Right lobe of liver (tissue), 6 donors: ENCODE data around the gene ACOT4. TPM values are rescaled to one million over a fixed set of nuclear protein-coding genes. Genes with fewer than 3 reads are reported as not detected.
"Not testable (repeated sequence)": the region's sequence is repeated elsewhere in the genome, so short reads cannot be mapped to it uniquely, and the experiment has no call there.

Experiments
- ATAC-seq, 4 donors: fragments of 200-7000 bp; cut with Tn5 transposase; one replicate each; pipeline ENCODE4 v1.9.1; 2020; ENCODE audit warnings: mild to moderate bottlenecking in 4 of 4, moderate library complexity in 4 of 4
- DNase-seq, 3 donors: peaks; one replicate each; pipeline ENCODE4 v3.0.0-alpha.2; 2020
- H3K27ac ChIP-seq, 3 donors: fragments of 200-600 bp; one replicate each; pipeline ENCODE4 v1.8.0; 2022
- H3K27me3 ChIP-seq, 2 donors: fragments of 200-600 bp; one replicate each; pipeline ENCODE4 v1.8.0; 2022
- H3K36me3 ChIP-seq, 4 donors: fragments of 200-600 bp; sonication (generic) in 1 of 4; one replicate each; pipeline versions ENCODE4 v1.5.1 to v1.8.0; 2017 to 2022; ENCODE audit warnings: control low read depth in 1 of 4
- H3K4me1 ChIP-seq, 4 donors: fragments of 200-600 bp; sonication (generic) in 1 of 4; one replicate each; pipeline versions ENCODE4 v1.5.1 to v1.8.0; 2017 to 2022; ENCODE audit warnings: control low read depth in 1 of 4
- H3K4me3 ChIP-seq, 3 donors: fragments of 200-600 bp; one replicate each; pipeline ENCODE4 v1.8.0; 2022
- H3K9me3 ChIP-seq, 4 donors: fragments of 200-600 bp; sonication (generic) in 1 of 4; one replicate each; pipeline versions ENCODE4 v1.5.1 to v1.8.0; 2017 to 2022; ENCODE audit warnings: control low read depth in 1 of 4
- POLR2A ChIP-seq: fragments of 450-650 bp; IDR thresholded peaks from one replicate; pipeline ENCODE4 v1.6.1; 2017; ENCODE audit warnings: antibody characterized with exemption, mild to moderate bottlenecking
- WGBS: methylation state at CpG from one replicate; pipeline ENCODE4 v1.1.6; 2018; ENCODE audit warnings: low coverage, low lambda C conversion rate; ENCODE audit not compliant: insufficient coverage; ENCODE audit errors: missing lambda C conversion rate; 5-methylcytosine and 5-hydroxymethylcytosine counted together
- intact Hi-C, 2 donors: fragments of 100-400 bp; cut with DNase I; formaldehyde crosslinking; loops; one replicate each; pipeline versions ENCODE4 v1.11.2 to v1.14.1; 2022
- total RNA-seq, 6 experiments: library from RNA; depleted of rRNA in 2 of 6; stranded (reverse); fragments of >200 nt in 2 of 6; fragmentation: NEBNext Ultra II Directional in 3 of 6; extraction: Animal tissue kit (Norgen Biotek cat#: 25700) in 3 of 6; gene quantifications; one replicate each; pipeline versions ENCODE4 v1.1.0 to v1.2.4, GENCODE V29; 2016 to 2023
- TF ChIP-seq, protein P1 (sequence below), 4 donors: fragments of 200-600 bp in 3 of 4; fragments of 450-650 bp in 1 of 4; IDR thresholded peaks; one replicate each; pipeline versions ENCODE4 v1.5.1 to v1.8.0; 2016 to 2022; ENCODE audit warnings: antibody characterized with exemption in 4 of 4, mild to moderate bottlenecking in 2 of 4
- donor health status: DM: no; HTN: yes; CAD: no.
- donor health status: DM: no; HTN: no; CAD: no.
- donor health status: DM: no; HTN: no; CAD: no.
- donor health status: DM: no; HTN: yes; CAD: no.
- donor health status: DM: no; HTN: yes; CAD: no.

ACOT4 gene
- total RNA-seq, 6 experiments from 2014 or later, result 6.2 to 14.4 (median 9.3) TPM

DNA sequence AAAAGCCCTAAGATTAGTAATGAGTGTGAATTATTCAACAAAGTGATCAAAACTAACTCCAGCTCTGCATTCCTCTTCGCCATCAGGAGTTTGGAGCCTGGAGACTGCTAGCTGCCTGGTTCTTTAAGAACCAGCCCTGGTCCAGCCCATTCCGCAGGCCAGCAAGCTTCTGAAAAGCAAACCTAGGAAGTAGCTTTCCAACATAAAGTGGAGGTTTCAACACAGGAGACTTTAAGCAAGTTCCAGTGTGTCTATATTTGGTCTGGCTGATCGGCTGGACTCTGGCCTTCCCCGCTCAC is 22.8 kb upstream of the ACOT4 start:
- DNase-seq, H3K27me3 ChIP-seq, H3K36me3 ChIP-seq, intact Hi-C loops, ATAC-seq, H3K9me3 ChIP-seq: not testable (repeated sequence)
- WGBS, result 3% methylated on average over 4 of the region's 4 CpGs
- peak; percentile 89 for TF ChIP-seq POLR2A
- Histone ChIP-seq H3K27ac (peak overlapping the region; percentile 80 to 98 (median 96)), H3K4me3 (peak overlapping the region; percentile 60 to 69 (median 67)), H3K4me1 (peaks cover 0 to 13% (median 0%) of the 10 kb centered on the region in 4 donors)

DNA sequence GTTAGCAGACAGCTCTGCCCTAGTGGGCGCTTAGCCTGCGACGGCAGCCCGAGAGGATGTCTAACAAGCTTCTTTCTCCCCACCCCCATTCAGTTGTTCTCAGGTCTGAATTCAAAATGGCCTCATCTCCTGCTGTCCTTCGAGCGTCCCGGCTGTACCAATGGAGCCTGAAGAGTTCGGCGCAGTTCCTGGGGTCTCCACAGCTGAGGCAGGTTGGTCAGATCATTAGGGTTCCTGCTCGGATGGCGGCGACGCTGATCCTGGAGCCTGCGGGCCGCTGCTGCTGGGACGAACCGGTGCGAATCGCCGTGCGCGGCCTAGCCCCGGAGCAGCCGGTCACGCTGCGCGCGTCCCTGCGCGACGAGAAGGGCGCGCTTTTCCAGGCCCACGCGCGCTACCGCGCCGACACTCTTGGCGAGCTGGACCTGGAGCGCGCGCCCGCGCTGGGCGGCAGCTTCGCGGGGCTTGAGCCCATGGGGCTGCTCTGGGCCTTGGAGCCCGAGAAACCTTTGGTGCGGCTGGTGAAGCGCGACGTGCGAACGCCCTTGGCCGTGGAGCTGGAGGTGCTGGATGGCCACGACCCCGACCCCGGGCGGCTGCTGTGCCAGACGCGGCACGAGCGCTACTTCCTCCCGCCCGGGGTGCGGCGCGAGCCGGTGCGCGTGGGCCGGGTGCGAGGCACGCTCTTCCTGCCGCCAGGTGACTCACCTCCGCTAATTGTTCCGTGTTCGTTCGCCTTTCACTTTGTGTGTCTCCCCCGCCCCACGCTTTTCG is 22.3 kb upstream of the ACOT4 start, which contains the start of gene ACOT2:
Gene ACOT2 (plus strand): TSS at position 29 of the 774 bp plus-strand sequence. CDS start 28 bp downstream, at position 57.
- Histone ChIP-seq H3K4me1 (peaks cover 0 to 13% (median 0%) of the 10 kb centered on the region in 4 donors), H3K4me3 (peak within 1 kb of the TSS; percentile 60 to 69 (median 67)), H3K27ac (peak within 1 kb of the TSS; percentile 80 to 98 (median 98))
- peak; percentile 91 to 96 (median 96) for DNase-seq
- 0% methylated on average over 17 of the region's 83 CpGs for WGBS
- TF ChIP-seq POLR2A, result peak; percentile 62
- TF ChIP-seq, protein P1, sequence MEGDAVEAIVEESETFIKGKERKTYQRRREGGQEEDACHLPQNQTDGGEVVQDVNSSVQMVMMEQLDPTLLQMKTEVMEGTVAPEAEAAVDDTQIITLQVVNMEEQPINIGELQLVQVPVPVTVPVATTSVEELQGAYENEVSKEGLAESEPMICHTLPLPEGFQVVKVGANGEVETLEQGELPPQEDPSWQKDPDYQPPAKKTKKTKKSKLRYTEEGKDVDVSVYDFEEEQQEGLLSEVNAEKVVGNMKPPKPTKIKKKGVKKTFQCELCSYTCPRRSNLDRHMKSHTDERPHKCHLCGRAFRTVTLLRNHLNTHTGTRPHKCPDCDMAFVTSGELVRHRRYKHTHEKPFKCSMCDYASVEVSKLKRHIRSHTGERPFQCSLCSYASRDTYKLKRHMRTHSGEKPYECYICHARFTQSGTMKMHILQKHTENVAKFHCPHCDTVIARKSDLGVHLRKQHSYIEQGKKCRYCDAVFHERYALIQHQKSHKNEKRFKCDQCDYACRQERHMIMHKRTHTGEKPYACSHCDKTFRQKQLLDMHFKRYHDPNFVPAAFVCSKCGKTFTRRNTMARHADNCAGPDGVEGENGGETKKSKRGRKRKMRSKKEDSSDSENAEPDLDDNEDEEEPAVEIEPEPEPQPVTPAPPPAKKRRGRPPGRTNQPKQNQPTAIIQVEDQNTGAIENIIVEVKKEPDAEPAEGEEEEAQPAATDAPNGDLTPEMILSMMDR (IDR thresholded peaks at IDR 0.05), result peak in 2 of 4 donors; percentile 7 to 25
- intact Hi-C loops, H3K27me3 ChIP-seq, H3K9me3 ChIP-seq, H3K36me3 ChIP-seq: not testable (repeated sequence)
- ATAC-seq, result peak; percentile 79 to 92 (median 85)

DNA sequence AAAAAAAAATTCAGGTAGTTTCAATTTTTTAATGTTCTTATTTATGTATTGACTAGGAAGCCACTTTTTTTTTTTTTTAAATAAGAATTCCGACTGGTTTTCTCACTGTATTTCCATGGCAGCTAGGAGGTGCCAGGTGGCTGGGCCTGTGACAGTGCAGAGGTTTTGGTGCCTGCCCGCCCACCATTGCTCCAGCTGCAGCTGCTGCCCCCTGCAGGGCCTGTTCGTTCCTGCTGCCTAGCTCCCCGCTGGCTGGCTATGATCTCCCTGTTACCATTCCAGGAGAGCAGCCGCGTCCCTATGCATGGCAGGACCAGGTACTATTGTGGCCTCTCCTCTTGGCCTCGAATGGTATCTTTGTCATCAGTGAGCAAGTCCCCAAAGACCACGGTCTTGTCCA is 20.8 kb upstream of the ACOT4 start:
- ATAC-seq, result peak; percentile 74 to 84 (median 78)
- H3K27me3 ChIP-seq, intact Hi-C loops, H3K9me3 ChIP-seq, H3K36me3 ChIP-seq: not testable (repeated sequence)
- DNase-seq, result peak; percentile 66 to 78 (median 72)
- Histone ChIP-seq H3K4me1 (peaks cover 0 to 13% (median 0%) of the 10 kb centered on the region in 4 donors), H3K4me3 (peak overlapping the region; percentile 60 to 69 (median 67)), H3K27ac (peak overlapping the region in 2 of 3 donors; percentile 98)
- 13% methylated on average over 7 of the region's 8 CpGs for WGBS
- TF ChIP-seq, protein P1 (IDR thresholded peaks at IDR 0.05), result peak; percentile 69 to 77 (median 70)

DNA sequence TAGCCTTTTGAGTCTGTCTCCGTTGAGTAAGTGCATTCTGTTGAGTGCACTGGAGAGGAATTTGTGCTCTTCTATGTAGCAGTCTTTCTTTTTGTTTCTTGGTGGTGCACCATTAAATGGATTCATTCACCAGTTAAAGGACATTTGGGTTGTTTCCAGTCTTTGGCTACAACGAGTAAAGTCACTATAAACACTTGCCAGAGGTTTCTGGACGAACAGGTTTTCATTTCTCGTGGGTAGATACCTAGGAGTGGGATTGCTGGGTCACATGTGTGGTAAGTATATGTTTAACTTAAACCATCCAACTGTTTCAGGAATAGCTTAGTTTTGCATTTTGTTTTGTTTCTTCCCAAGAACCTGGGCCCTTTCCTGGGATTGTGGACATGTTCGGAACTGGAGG is 18.6 kb upstream of the ACOT4 start:
- H3K36me3 ChIP-seq, DNase-seq, H3K27me3 ChIP-seq, intact Hi-C loops, H3K9me3 ChIP-seq, ATAC-seq, H3K4me3 ChIP-seq: not testable (repeated sequence)
- peak overlapping the region in 1 of 3 donors; percentile 37 for H3K27ac ChIP-seq
- H3K4me1 ChIP-seq, result peaks cover 0 to 12% (median 0%) of the 10 kb centered on the region in 4 donors
- WGBS, result 57% methylated on average over 5 of the region's 5 CpGs

DNA sequence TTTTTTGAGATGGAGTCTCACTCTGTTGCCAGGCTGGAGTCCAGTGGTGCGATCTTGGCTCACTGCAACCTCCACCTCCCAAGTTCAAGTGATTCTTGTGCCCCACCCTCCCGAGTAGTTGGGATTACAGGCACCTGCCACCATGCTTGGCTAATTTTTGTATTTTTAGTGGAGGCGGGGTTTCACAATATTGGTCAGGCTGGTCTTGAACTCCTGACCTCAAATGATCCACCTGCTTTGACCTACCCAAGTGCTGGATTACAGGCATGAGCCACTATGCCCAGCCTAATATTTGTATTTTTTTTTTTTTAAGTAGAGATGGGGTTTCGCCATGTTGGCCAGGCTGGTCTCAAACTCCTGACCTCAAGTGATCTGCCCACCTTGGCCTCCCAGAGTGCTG is 17.9 kb upstream of the ACOT4 start:
- H3K9me3 ChIP-seq, ATAC-seq, intact Hi-C loops, H3K4me3 ChIP-seq, H3K27me3 ChIP-seq, H3K36me3 ChIP-seq, DNase-seq: not testable (repeated sequence)
- WGBS, result 60% methylated on average over 1 of the region's 4 CpGs
- Histone ChIP-seq H3K27ac (peak overlapping the region in 1 of 3 donors; percentile 37), H3K4me1 (peaks cover 0 to 13% (median 0%) of the 10 kb centered on the region in 4 donors)

DNA sequence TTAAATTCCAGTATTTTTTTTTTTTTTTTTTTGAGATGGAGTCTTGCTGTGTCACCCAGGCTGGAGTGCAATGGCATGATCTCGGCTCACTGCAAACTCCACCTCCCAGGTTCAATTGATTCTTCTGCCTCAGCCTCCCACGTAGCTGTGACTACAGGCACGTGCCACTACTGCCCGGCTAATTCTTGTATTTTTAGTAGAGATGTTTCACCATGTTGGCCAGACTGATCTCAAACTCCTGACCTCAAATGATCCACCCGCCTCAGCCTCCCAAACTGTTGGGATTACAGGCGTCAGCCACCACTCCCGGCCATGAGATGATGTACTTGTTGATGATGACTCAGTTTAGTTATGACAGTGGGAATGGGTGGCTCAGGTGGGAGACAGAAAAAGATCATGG is 17.4 kb upstream of the ACOT4 start:
- H3K4me3 ChIP-seq, H3K36me3 ChIP-seq, intact Hi-C loops, H3K9me3 ChIP-seq, DNase-seq, H3K27me3 ChIP-seq, ATAC-seq: not testable (repeated sequence)
- WGBS, result 88% methylated on average over 6 of the region's 7 CpGs
- H3K27ac ChIP-seq, result peak overlapping the region in 1 of 3 donors; percentile 37
- H3K4me1 ChIP-seq, result peaks cover 0 to 13% (median 0%) of the 10 kb centered on the region in 4 donors
